GM12878 (cell line): Measurements from ENCODE around the gene ZMIZ1. TPM values are rescaled to one million over a fixed set of nuclear protein-coding genes. Genes with fewer than 3 reads are reported as not detected.

Source experiments
- ATAC-seq: fragments of 200-7000 bp; cut with Tn5 transposase; 3 replicates; pipeline ENCODE4 v1.9.1; 2020; ENCODE audit warnings: mild to moderate bottlenecking, moderate library complexity
- BruUV-seq: library from RNA; stranded (reverse); fragments of 400-500 nt; replicated peaks from 2 replicates; lab custom pipeline; 2021; lab: Mats Ljungman, UMichigan
- CTCF ChIA-PET: fragments of 300-600 bp; sonication (Branson Sonifier 250); formaldehyde crosslinking; extraction: SDS; loops from one replicate; lab custom pipeline; 2021; ENCODE audit warnings: inconsistent platforms; lab: Yijun Ruan, JAX
- POLR2A ChIA-PET: fragments of 350-600 bp; formaldehyde crosslinking; extraction: SDS; loops from one replicate; lab custom pipeline; 2021; ENCODE audit warnings: inconsistent platforms; lab: Charles Lee
- RAD21 ChIA-PET: fragments of 300-600 bp; sonication (Branson Sonifier 250); formaldehyde crosslinking; loops from one replicate; lab custom pipeline; 2023; ENCODE audit warnings: antibody characterized with exemption; ENCODE audit not compliant: unreplicated experiment; lab: Charles Lee
- SMC1A ChIA-PET: fragments of 300-600 bp; sonication (Branson Sonifier 250); formaldehyde crosslinking; loops from one replicate; lab custom pipeline; 2023; ENCODE audit not compliant: unreplicated experiment, uncharacterized antibody; lab: Charles Lee
- DNase-seq: peaks from one replicate; pipeline ENCODE4 v3.0.0-alpha.2; 2011; ENCODE audit warnings: low read depth, low spot score
- FAIRE-seq: peaks from 3 replicates; lab custom pipeline; 2011; peaks lifted over from hg19 to GRCh38; lab: Jason Lieb, UNC
- H2AFZ ChIP-seq: 2 replicates; pipeline ENCODE4 v1.6.0; 2011; ENCODE audit warnings: low read depth, low read length, control low read depth; ENCODE audit not compliant: control insufficient read depth
- H3K27ac ChIP-seq: 2 replicates; pipeline ENCODE4 v1.5.1; 2011; ENCODE audit warnings: control low read depth; ENCODE audit not compliant: control insufficient read depth, insufficient read depth
- H3K27me3 ChIP-seq, 2 experiments: replicated peaks in 1 of 2; 2 replicates each; pipeline versions ENCODE4 v1.6.0 to v1.6.1; 2011; ENCODE audit warnings: low read length in 1 of 2; ENCODE audit not compliant: control insufficient read depth in 2 of 2, insufficient read depth in 2 of 2
- H3K36me3 ChIP-seq, 2 experiments: 2 replicates each; pipeline ENCODE4 v1.5.1; 2011; ENCODE audit warnings: low read length in 1 of 2; ENCODE audit not compliant: control insufficient read depth in 2 of 2, insufficient read depth in 2 of 2
- H3K4me1 ChIP-seq: 2 replicates; pipeline ENCODE4 v1.6.1; 2011; ENCODE audit warnings: mild to moderate bottlenecking, low read length, moderate library complexity, mixed read lengths; ENCODE audit not compliant: control insufficient read depth, insufficient read depth
- H3K4me2 ChIP-seq: 2 replicates; pipeline ENCODE4 v1.6.0; 2011; ENCODE audit warnings: control low read depth; ENCODE audit not compliant: control insufficient read depth, insufficient read depth
- H3K4me3 ChIP-seq: fragments of 200-600 bp; sonication (generic); 2 replicates; pipeline ENCODE4 v1.5.1; 2016
- H3K79me2 ChIP-seq: 2 replicates; pipeline ENCODE4 v1.6.0; 2011; ENCODE audit warnings: low read length; ENCODE audit not compliant: control insufficient read depth, insufficient read depth
- H3K9ac ChIP-seq: 2 replicates; pipeline ENCODE4 v1.8.0; 2011; ENCODE audit warnings: low read length, control low read depth, mixed read lengths; ENCODE audit not compliant: control insufficient read depth, insufficient read depth
- H3K9me3 ChIP-seq: replicated peaks from 3 replicates; pipeline ENCODE4 v1.5.1; 2011; ENCODE audit warnings: mild to moderate bottlenecking, low read length; ENCODE audit not compliant: control insufficient read depth, insufficient read depth
- H4K20me1 ChIP-seq: 2 replicates; pipeline ENCODE4 v1.6.0; 2011; ENCODE audit not compliant: control insufficient read depth, insufficient read depth
- BHLHE40 ChIP-seq, 2 experiments: fragments of 450-650 bp in 1 of 2; IDR thresholded peaks; 2 replicates each; pipeline ENCODE4 v1.6.1; 2011 to 2017; ENCODE audit warnings: low read depth in 2 of 2, borderline replicate concordance in 1 of 2, improper control_type of control experiment in 1 of 2, low read length in 1 of 2, mild to moderate bottlenecking in 1 of 2
- CREB1 ChIP-seq: IDR thresholded peaks from 2 replicates; pipeline ENCODE4 v1.6.1; 2012; ENCODE audit warnings: low read depth, mild to moderate bottlenecking, inconsistent platforms
- E2F4 ChIP-seq: IDR thresholded peaks from 2 replicates; pipeline ENCODE4 v1.6.1; 2012; ENCODE audit warnings: low read depth, low read length, improper control_type of control experiment
- GATAD2B ChIP-seq: fragments of 450-650 bp; conservative IDR thresholded peaks from 2 replicates; pipeline ENCODE4 v1.6.1; 2017; ENCODE audit warnings: low read depth, mild to moderate bottlenecking, moderate library complexity
- IKZF2 ChIP-seq, 2 experiments: fragments of 450-650 bp; IDR thresholded peaks; 2 replicates each; pipeline ENCODE4 v1.6.1; 2017; ENCODE audit warnings: mild to moderate bottlenecking in 2 of 2, moderate library complexity in 2 of 2
- IRF4 ChIP-seq: IDR thresholded peaks from 2 replicates; pipeline ENCODE4 v1.6.1; 2011; ENCODE audit warnings: low read depth, low read length
- LARP7 ChIP-seq: fragments of 450-650 bp; IDR thresholded peaks from 2 replicates; pipeline ENCODE4 v1.6.1; 2017; ENCODE audit warnings: mild to moderate bottlenecking
- MAX ChIP-seq: IDR thresholded peaks from 2 replicates; pipeline ENCODE4 v1.6.1; 2012; ENCODE audit warnings: low read depth, low read length, improper control_type of control experiment
- MTA3 ChIP-seq: IDR thresholded peaks from 2 replicates; pipeline ENCODE4 v1.6.1; 2012; ENCODE audit warnings: low read length, inconsistent platforms, borderline replicate concordance
- NR2C1 ChIP-seq: fragments of 450-650 bp; IDR thresholded peaks from 2 replicates; pipeline ENCODE4 v1.6.1; 2017; ENCODE audit warnings: antibody characterized with exemption, mild to moderate bottlenecking, moderate library complexity
- POLR2AphosphoS5 ChIP-seq: IDR thresholded peaks from 2 replicates; pipeline ENCODE4 v1.6.1; 2011; ENCODE audit warnings: mild to moderate bottlenecking, low read length, inconsistent platforms
- RFX5 ChIP-seq: IDR thresholded peaks from 2 replicates; pipeline ENCODE4 v1.6.1; 2011; ENCODE audit warnings: low read depth, low read length, improper control_type of control experiment
- SMAD1 ChIP-seq: fragments of 450-650 bp; IDR thresholded peaks from 2 replicates; pipeline ENCODE4 v1.6.1; 2018; ENCODE audit warnings: mild to moderate bottlenecking, low read depth; ENCODE audit not compliant: partially characterized antibody
- SMARCA5 ChIP-seq: fragments of 450-650 bp; IDR thresholded peaks from 2 replicates; pipeline ENCODE4 v1.6.1; 2017; ENCODE audit warnings: mild to moderate bottlenecking
- SP1 ChIP-seq: IDR thresholded peaks from one replicate; pipeline ENCODE4 v1.6.1; 2011; ENCODE audit warnings: low read depth, low read length
- SREBF1 ChIP-seq: IDR thresholded peaks from 2 replicates; pipeline ENCODE4 v1.6.1; 2012; ENCODE audit warnings: mild to moderate bottlenecking, low read length
- TCF12 ChIP-seq: IDR thresholded peaks from 2 replicates; pipeline ENCODE4 v1.6.1; 2011; ENCODE audit warnings: low read depth, mild to moderate bottlenecking, low read length
- ZSCAN29 ChIP-seq: fragments of 450-650 bp; IDR thresholded peaks from 2 replicates; pipeline ENCODE4 v1.6.1; 2017; ENCODE audit warnings: mild to moderate bottlenecking, moderate library complexity
- WGBS: methylation state at CpG from one replicate; pipeline ENCODE4 v1.1.6; 2016; ENCODE audit warnings: low lambda C conversion rate; ENCODE audit not compliant: insufficient replicate concordance, insufficient coverage; ENCODE audit errors: missing lambda C conversion rate; 5-methylcytosine and 5-hydroxymethylcytosine counted together
- in situ Hi-C: fragments of 300-500 bp; cut with MboI; formaldehyde crosslinking; loops from 9 replicates; pipeline ENCODE4 v1.14.3; 2018; ENCODE audit warnings: mixed read lengths
- intact Hi-C: fragments of 100-400 bp; cut with micrococcal nuclease; formaldehyde crosslinking; loops from one replicate; pipeline ENCODE4 v1.14.2; 2022; ENCODE audit not compliant: unreplicated experiment
- polyA plus RNA-seq, 11 experiments: library from polyadenylated mRNA; depleted of rRNA in 4 of 11; unstranded in 6 of 11; stranded (reverse) in 5 of 11; fragments of >200 nt; fragmentation: Nextera tagmentation in 4 of 11; fragmentation: Illumina TruSeq in 1 of 11; extraction: Ambion mirVana in 4 of 11; extraction: Trizol in 1 of 11; gene quantifications; 1 replicate in 1 of 11; 2 replicates in 10 of 11; pipeline versions ENCODE4 v1.2.1 to v1.2.3, GENCODE V29; 2011 to 2016; ENCODE audit warnings: inconsistent platforms in 2 of 11, missing spikeins in 2 of 11, low read depth in 1 of 11
- total RNA-seq, 4 experiments: library from RNA; depleted of rRNA in 3 of 4; stranded (reverse); fragments of >200 nt in 3 of 4; fragmentation: Illumina TruSeq in 1 of 4; extraction: Trizol in 1 of 4; gene quantifications; 2 replicates each; pipeline versions ENCODE4 v1.2.1 to v1.2.3, GENCODE V29; 2013 to 2021
- TF ChIP-seq, protein P1 (sequence below): fragments of 450-650 bp; IDR thresholded peaks from 2 replicates; pipeline ENCODE4 v1.6.1; 2017; ENCODE audit warnings: mild to moderate bottlenecking, moderate library complexity

ZMIZ1 gene
- total and polyA plus RNA-seq, 10 of the 15 experiments (the other 5 are each of a cell fraction or from before 2014, with no cell fraction given): 3.1 to 82.3 (median 14.9) TPM

DNA sequence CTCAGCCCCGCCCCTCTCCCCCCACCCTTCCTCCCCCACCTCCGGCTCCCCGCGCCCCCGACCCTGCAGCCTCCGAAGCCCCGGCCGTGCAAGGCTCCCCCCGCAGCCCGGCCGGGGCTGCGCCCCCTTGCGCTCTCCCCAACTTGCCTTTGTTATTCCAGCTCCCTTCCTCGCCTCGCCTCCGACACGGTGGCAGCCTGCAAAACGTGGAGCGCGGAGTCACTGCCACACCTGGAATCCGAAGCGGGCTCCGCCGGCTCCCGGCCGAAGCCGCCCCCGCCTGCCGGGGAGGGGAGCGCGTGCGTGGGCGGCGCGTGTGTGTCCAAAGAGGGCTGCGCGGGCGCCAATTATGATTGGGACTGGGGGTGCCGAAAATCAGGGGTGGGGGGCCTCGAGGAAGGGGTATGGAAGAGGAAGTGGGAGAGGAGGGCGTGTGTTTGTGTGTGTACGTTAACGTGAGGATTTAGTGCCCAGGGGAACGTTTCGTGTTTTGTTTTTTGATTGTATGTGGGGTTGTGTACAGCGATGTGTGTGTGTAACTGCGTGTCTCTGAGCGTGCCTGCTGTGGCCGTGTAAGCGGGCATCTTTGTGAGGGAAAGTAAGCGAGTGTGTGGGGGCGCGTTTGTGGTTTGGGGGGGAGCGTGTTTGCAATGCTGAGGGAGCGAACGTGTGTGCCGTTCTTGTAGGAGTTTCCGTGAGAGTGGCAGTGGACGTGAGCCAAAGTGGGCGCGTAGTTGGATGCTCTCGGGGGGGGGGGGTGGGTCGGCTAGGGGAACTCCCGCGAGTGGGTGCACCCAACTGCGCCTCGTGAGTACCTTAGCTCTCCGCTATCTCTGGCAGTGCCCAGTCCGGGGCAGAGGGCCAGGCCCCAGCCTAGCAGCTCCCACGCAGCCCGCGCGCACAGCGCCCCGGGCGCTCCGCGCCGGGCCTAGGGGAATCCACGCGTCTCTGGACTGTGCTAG lies 1.2 kb upstream of the ZMIZ1 start (continued):
- 0 out of 2 replicates have a peak, but pooled peaks have one; percentile 39 for TF ChIP-seq MAX
- TF ChIP-seq E2F4: no peak
- no peak for TF ChIP-seq IRF4
- TF ChIP-seq MTA3: no peak
- 0 out of 2 replicates have a peak, but pooled peaks have one; percentile 47 for TF ChIP-seq TCF12
- peak; percentile 90 for TF ChIP-seq ZSCAN29
- TF ChIP-seq SP1: peak; percentile 91
- peak; percentile 40 for TF ChIP-seq CREB1
- TF ChIP-seq SREBF1: no peak
- TF ChIP-seq, all 136 proteins: peak for 43

GRCh38 chr10:79068203-79068561 lies 584 bp upstream of the ZMIZ1 start:
- DNase-seq (no peak), ATAC-seq (peak; percentile 9), FAIRE-seq (no peak)
- in situ Hi-C loops: no loop called here
- no peaks in the 10 kb centered on the region for H3K36me3 ChIP-seq
- SMC1A ChIA-PET: no interaction called here
- CTCF ChIA-PET: no interaction called here
- peaks cover 3 to 7% of the 10 kb centered on the region in 2 experiments for H3K27me3 ChIP-seq
- no peaks in the 10 kb centered on the region for H3K9me3 ChIP-seq
- BruUV-seq: no TSS peak
- WGBS: 6% methylated on average over 14 of the region's 17 CpGs
- intact Hi-C loops: loop anchor here (2.0 to 5.0 kb wide), 3 partner anchors 96 to 127 kb away; no protein-coding TSS in a partner anchor
- peaks cover 4% of the 10 kb centered on the region; the same call in 1 of the 2 replicates for H3K4me1 ChIP-seq
- H3K4me2 ChIP-seq: peak overlapping the region; percentile 91
- POLR2A ChIA-PET: no interaction called here
- peaks cover 1% of the 10 kb centered on the region for H3K79me2 ChIP-seq
- RAD21 ChIA-PET: interaction anchor here (1.7 kb wide), 1 partner anchor 127 kb away, joined by 7 read pairs; no protein-coding TSS in a partner anchor
- no peak overlapping the region for H3K9ac ChIP-seq
- peak overlapping the region; percentile 84 for H3K4me3 ChIP-seq
- no peak overlapping the region for H3K27ac ChIP-seq
- H2AFZ ChIP-seq: peak overlapping the region; percentile 66; the same call in 1 of the 2 replicates
- H4K20me1 ChIP-seq: no peaks in the 10 kb centered on the region
- TF ChIP-seq RFX5 (no peak), GATAD2B (0 out of 2 replicates have a peak, but pooled peaks have one; percentile 8), BHLHE40 (IDR thresholded peaks at IDR 0.05; ENCODE audit: borderline replicate concordance in 1 of 2, low read depth in 2 of 2, low read length in 1 of 2) (0 out of 4 replicates have a peak, but pooled peaks of 1 of the 2 experiments have one; percentile 0), SMAD1 (no peak), SMARCA5 (0 out of 2 replicates have a peak, but pooled peaks have one; percentile 5), IKZF2 (IDR thresholded peaks at IDR 0.05) (no peak), POLR2AphosphoS5 (no peak), LARP7 (no peak), NR2C1 (no peak)
- TF ChIP-seq, protein P1, sequence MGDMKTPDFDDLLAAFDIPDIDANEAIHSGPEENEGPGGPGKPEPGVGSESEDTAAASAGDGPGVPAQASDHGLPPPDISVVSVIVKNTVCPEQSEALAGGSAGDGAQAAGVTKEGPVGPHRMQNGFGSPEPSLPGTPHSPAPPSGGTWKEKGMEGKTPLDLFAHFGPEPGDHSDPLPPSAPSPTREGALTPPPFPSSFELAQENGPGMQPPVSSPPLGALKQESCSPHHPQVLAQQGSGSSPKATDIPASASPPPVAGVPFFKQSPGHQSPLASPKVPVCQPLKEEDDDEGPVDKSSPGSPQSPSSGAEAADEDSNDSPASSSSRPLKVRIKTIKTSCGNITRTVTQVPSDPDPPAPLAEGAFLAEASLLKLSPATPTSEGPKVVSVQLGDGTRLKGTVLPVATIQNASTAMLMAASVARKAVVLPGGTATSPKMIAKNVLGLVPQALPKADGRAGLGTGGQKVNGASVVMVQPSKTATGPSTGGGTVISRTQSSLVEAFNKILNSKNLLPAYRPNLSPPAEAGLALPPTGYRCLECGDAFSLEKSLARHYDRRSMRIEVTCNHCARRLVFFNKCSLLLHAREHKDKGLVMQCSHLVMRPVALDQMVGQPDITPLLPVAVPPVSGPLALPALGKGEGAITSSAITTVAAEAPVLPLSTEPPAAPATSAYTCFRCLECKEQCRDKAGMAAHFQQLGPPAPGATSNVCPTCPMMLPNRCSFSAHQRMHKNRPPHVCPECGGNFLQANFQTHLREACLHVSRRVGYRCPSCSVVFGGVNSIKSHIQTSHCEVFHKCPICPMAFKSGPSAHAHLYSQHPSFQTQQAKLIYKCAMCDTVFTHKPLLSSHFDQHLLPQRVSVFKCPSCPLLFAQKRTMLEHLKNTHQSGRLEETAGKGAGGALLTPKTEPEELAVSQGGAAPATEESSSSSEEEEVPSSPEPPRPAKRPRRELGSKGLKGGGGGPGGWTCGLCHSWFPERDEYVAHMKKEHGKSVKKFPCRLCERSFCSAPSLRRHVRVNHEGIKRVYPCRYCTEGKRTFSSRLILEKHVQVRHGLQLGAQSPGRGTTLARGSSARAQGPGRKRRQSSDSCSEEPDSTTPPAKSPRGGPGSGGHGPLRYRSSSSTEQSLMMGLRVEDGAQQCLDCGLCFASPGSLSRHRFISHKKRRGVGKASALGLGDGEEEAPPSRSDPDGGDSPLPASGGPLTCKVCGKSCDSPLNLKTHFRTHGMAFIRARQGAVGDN: no peak
